ENCODE data around the gene NCBP3.

The NCBP3 gene

GRCh38 chr17:3888343-3889171 is 42.5 kb upstream of the NCBP3 start:
- H3K18ac ChIP-seq (ENCODE audit: low read depth in 1 of 2, low read length in 2 of 2) = peak overlapping the region; percentile 78 to 96
- peak overlapping the region; percentile 57 for H2AFZ ChIP-seq (ENCODE audit: low read depth, low read length)
- H3K27me3 ChIP-seq (ENCODE audit: control insufficient read depth in 1 of 2, insufficient read depth in 1 of 2, low read length in 2 of 2) = no peaks in the 10 kb centered on the region
- H3K23ac ChIP-seq (ENCODE audit: low read length in 2 of 2) = peak overlapping the region in 1 of 2 experiments; percentile 18
- peak overlapping the region; percentile 36 for H2AK5ac ChIP-seq (ENCODE audit: low read length, severe bottlenecking)
- peak overlapping the region in 1 of 2 experiments; percentile 73 for H3K14ac ChIP-seq (ENCODE audit: low read length in 2 of 2)
- H3K27ac ChIP-seq (ENCODE audit: low read length, poor library complexity, severe bottlenecking) = peak overlapping the region; percentile 63
- H3K4me1 ChIP-seq (ENCODE audit: control insufficient read depth, insufficient read depth, low read depth, low read length) = peaks cover 86% of the 10 kb centered on the region
- H2BK15ac ChIP-seq (ENCODE audit: low read depth, poor library complexity, severe bottlenecking) = peak overlapping the region; percentile 63
- peak overlapping the region; percentile 69 to 74 for H3K4ac ChIP-seq (ENCODE audit: low read depth in 1 of 2, low read length in 2 of 2)
- H3K79me1 ChIP-seq (replicated peaks; ENCODE audit: low read length, poor library complexity, severe bottlenecking) = peaks cover 5% of the 10 kb centered on the region
- H2BK12ac ChIP-seq (ENCODE audit: low read length in 2 of 2) = peak overlapping the region; percentile 76 to 96
- H3K9ac ChIP-seq (ENCODE audit: low read length) = peak overlapping the region; percentile 88
- peak overlapping the region; percentile 16 for H3K4me2 ChIP-seq (ENCODE audit: low read length, poor library complexity, severe bottlenecking)
- H4K8ac ChIP-seq (ENCODE audit: low read length) = peak overlapping the region; percentile 91
- peak overlapping the region; percentile 89 for H4K91ac ChIP-seq (ENCODE audit: low read length)
- peaks cover 17 to 26% of the 10 kb centered on the region in 2 experiments for H3K36me3 ChIP-seq (ENCODE audit: control insufficient read depth in 1 of 2, insufficient read depth in 2 of 2, low read depth in 1 of 2, low read length in 2 of 2)
- H2BK5ac ChIP-seq (ENCODE audit: low read depth, low read length, poor library complexity, severe bottlenecking) = peak overlapping the region; percentile 59
- WGBS = 28% methylated on average over 45 of the region's 50 CpGs
- H3K4me3 ChIP-seq (ENCODE audit: insufficient read depth in 1 of 2, low read depth in 1 of 2, low read length in 2 of 2) = no peak overlapping the region
- peak overlapping the region; percentile 77 for H2BK120ac ChIP-seq (ENCODE audit: low read depth, low read length)
- DNase-seq = peak; percentile 93
- no peaks in the 10 kb centered on the region for H3K9me3 ChIP-seq (ENCODE audit: control insufficient read depth, low read length)

GRCh38 chr17:3887804-3888203 is 41.8 kb upstream of the NCBP3 start:
- no peak overlapping the region for H2BK5ac ChIP-seq (ENCODE audit: low read depth, low read length, poor library complexity, severe bottlenecking)
- no peak overlapping the region for H3K14ac ChIP-seq (ENCODE audit: low read length in 2 of 2)
- peak overlapping the region; percentile 57 to 66 for H3K4ac ChIP-seq (ENCODE audit: low read depth in 1 of 2, low read length in 2 of 2)
- no peak overlapping the region for H3K23ac ChIP-seq (ENCODE audit: low read length in 2 of 2)
- 81% methylated on average over 9 of the region's 9 CpGs for WGBS
- peak overlapping the region; percentile 74 for H4K91ac ChIP-seq (ENCODE audit: low read length)
- peaks cover 81% of the 10 kb centered on the region for H3K4me1 ChIP-seq (ENCODE audit: control insufficient read depth, insufficient read depth, low read depth, low read length)
- no peaks in the 10 kb centered on the region for H3K9me3 ChIP-seq (ENCODE audit: control insufficient read depth, low read length)
- no peak overlapping the region for H3K4me3 ChIP-seq (ENCODE audit: insufficient read depth in 1 of 2, low read depth in 1 of 2, low read length in 2 of 2)
- H2BK15ac ChIP-seq (ENCODE audit: low read depth, poor library complexity, severe bottlenecking) = peak overlapping the region; percentile 63
- H2BK12ac ChIP-seq (ENCODE audit: low read length in 2 of 2) = peak overlapping the region; percentile 26 to 69
- peaks cover 7% of the 10 kb centered on the region for H3K79me1 ChIP-seq (replicated peaks; ENCODE audit: low read length, poor library complexity, severe bottlenecking)
- H3K27me3 ChIP-seq (ENCODE audit: control insufficient read depth in 1 of 2, insufficient read depth in 1 of 2, low read length in 2 of 2) = no peaks in the 10 kb centered on the region
- peak overlapping the region; percentile 52 for H4K8ac ChIP-seq (ENCODE audit: low read length)
- peak overlapping the region; percentile 88 for H3K9ac ChIP-seq (ENCODE audit: low read length)
- no peak overlapping the region for H2AFZ ChIP-seq (ENCODE audit: low read depth, low read length)
- H3K27ac ChIP-seq (ENCODE audit: low read length, poor library complexity, severe bottlenecking) = peak overlapping the region; percentile 56
- peak overlapping the region; percentile 55 for H2BK120ac ChIP-seq (ENCODE audit: low read depth, low read length)
- peak overlapping the region; percentile 49 to 78 for H3K18ac ChIP-seq (ENCODE audit: low read depth in 1 of 2, low read length in 2 of 2)
- no peak overlapping the region for H3K4me2 ChIP-seq (ENCODE audit: low read length, poor library complexity, severe bottlenecking)
- peak; percentile 21 for DNase-seq
- H3K36me3 ChIP-seq (ENCODE audit: control insufficient read depth in 1 of 2, insufficient read depth in 2 of 2, low read depth in 1 of 2, low read length in 2 of 2) = peaks cover 24 to 33% of the 10 kb centered on the region in 2 experiments
- H2AK5ac ChIP-seq (ENCODE audit: low read length, severe bottlenecking) = peak overlapping the region; percentile 42

GRCh38 chr17:3887394-3887793 is 41.3 kb upstream of the NCBP3 start:
- Histone ChIP-seq H2BK12ac (ENCODE audit: low read length in 2 of 2) (peak overlapping the region; percentile 26 to 69), H3K18ac (ENCODE audit: low read depth in 1 of 2, low read length in 2 of 2) (peak overlapping the region; percentile 25 to 71), H3K14ac (ENCODE audit: low read length in 2 of 2) (peak overlapping the region in 1 of 2 experiments; percentile 5), H3K36me3 (ENCODE audit: control insufficient read depth in 1 of 2, insufficient read depth in 2 of 2, low read depth in 1 of 2, low read length in 2 of 2) (peaks cover 29 to 37% of the 10 kb centered on the region in 2 experiments), H3K9ac (ENCODE audit: low read length) (peak overlapping the region; percentile 88), H2AK5ac (ENCODE audit: low read length, severe bottlenecking) (peak overlapping the region; percentile 42), H3K79me1 (replicated peaks; ENCODE audit: low read length, poor library complexity, severe bottlenecking) (peaks cover 7% of the 10 kb centered on the region), H3K4me2 (ENCODE audit: low read length, poor library complexity, severe bottlenecking) (no peak overlapping the region), H3K23ac (ENCODE audit: low read length in 2 of 2) (no peak overlapping the region), H2AFZ (ENCODE audit: low read depth, low read length) (no peak overlapping the region), H3K4me1 (ENCODE audit: control insufficient read depth, insufficient read depth, low read depth, low read length) (peaks cover 81% of the 10 kb centered on the region), H4K91ac (ENCODE audit: low read length) (peak overlapping the region; percentile 74), H3K9me3 (ENCODE audit: control insufficient read depth, low read length) (no peaks in the 10 kb centered on the region), H2BK5ac (ENCODE audit: low read depth, low read length, poor library complexity, severe bottlenecking) (no peak overlapping the region), H3K27ac (ENCODE audit: low read length, poor library complexity, severe bottlenecking) (no peak overlapping the region), H3K27me3 (ENCODE audit: control insufficient read depth in 1 of 2, insufficient read depth in 1 of 2, low read length in 2 of 2) (no peaks in the 10 kb centered on the region), H3K4ac (ENCODE audit: low read depth in 1 of 2, low read length in 2 of 2) (peak overlapping the region in 1 of 2 experiments; percentile 51), H2BK15ac (ENCODE audit: low read depth, poor library complexity, severe bottlenecking) (peak overlapping the region; percentile 6), H4K8ac (ENCODE audit: low read length) (peak overlapping the region; percentile 46), H3K4me3 (ENCODE audit: insufficient read depth in 1 of 2, low read depth in 1 of 2, low read length in 2 of 2) (no peak overlapping the region), H2BK120ac (ENCODE audit: low read depth, low read length) (peak overlapping the region; percentile 37)
- WGBS = 89% methylated on average over 2 of the region's 2 CpGs
- no peak for DNase-seq

- Histone ChIP-seq H3K9me3 (ENCODE audit: control insufficient read depth, low read length) (no peaks in the 10 kb centered on the region), H4K8ac (ENCODE audit: low read length) (no peak overlapping the region), H2BK15ac (ENCODE audit: low read depth, poor library complexity, severe bottlenecking) (no peak overlapping the region), H3K27ac (ENCODE audit: low read length, poor library complexity, severe bottlenecking) (no peak overlapping the region), H4K91ac (ENCODE audit: low read length) (no peak overlapping the region), H2BK12ac (ENCODE audit: low read length in 2 of 2) (peak overlapping the region; percentile 11 to 69), H2BK120ac (ENCODE audit: low read depth, low read length) (no peak overlapping the region), H2AFZ (ENCODE audit: low read depth, low read length) (no peak overlapping the region), H3K4ac (ENCODE audit: low read depth in 1 of 2, low read length in 2 of 2) (peak overlapping the region in 1 of 2 experiments; percentile 8), H2BK5ac (ENCODE audit: low read depth, low read length, poor library complexity, severe bottlenecking) (no peak overlapping the region), H3K4me1 (ENCODE audit: control insufficient read depth, insufficient read depth, low read depth, low read length) (peaks cover 78% of the 10 kb centered on the region), H3K4me2 (ENCODE audit: low read length, poor library complexity, severe bottlenecking) (no peak overlapping the region), H3K4me3 (ENCODE audit: insufficient read depth in 1 of 2, low read depth in 1 of 2, low read length in 2 of 2) (no peak overlapping the region), H3K9ac (ENCODE audit: low read length) (peak overlapping the region; percentile 88), H3K23ac (ENCODE audit: low read length in 2 of 2) (no peak overlapping the region), H2AK5ac (ENCODE audit: low read length, severe bottlenecking) (peak overlapping the region; percentile 42), H3K18ac (ENCODE audit: low read depth in 1 of 2, low read length in 2 of 2) (peak overlapping the region in 1 of 2 experiments; percentile 71), H3K27me3 (ENCODE audit: control insufficient read depth in 1 of 2, insufficient read depth in 1 of 2, low read length in 2 of 2) (no peaks in the 10 kb centered on the region), H3K79me1 (replicated peaks; ENCODE audit: low read length, poor library complexity, severe bottlenecking) (peaks cover 7% of the 10 kb centered on the region), H3K14ac (ENCODE audit: low read length in 2 of 2) (no peak overlapping the region), H3K36me3 (ENCODE audit: control insufficient read depth in 1 of 2, insufficient read depth in 2 of 2, low read depth in 1 of 2, low read length in 2 of 2) (peaks cover 35 to 42% of the 10 kb centered on the region in 2 experiments)
- 82% methylated on average over 10 of the region's 10 CpGs for WGBS
- no peak for DNase-seq
Measured at GRCh38 chr17:3886776-3887175, 40.7 kb upstream of the NCBP3 start.
